OCI-LY3 (cell line): Measurements from ENCODE around the gene RAB31.

ENCODE experiments used
- H2AFZ ChIP-seq: fragments of 200-600, 300-600 bp; shearing (Covaris generic); 2 replicates; pipeline ENCODE4 v1.6.0; 2014; ENCODE audit warnings: antibody characterized with exemption, low read depth, low read length
- H3K27ac ChIP-seq: fragments of 200-600, 300-600 bp; sonication (generic); 2 replicates; pipeline ENCODE4 v1.5.1; 2014; ENCODE audit warnings: mild to moderate bottlenecking, low read length, moderate library complexity, mixed read lengths
- H3K27me3 ChIP-seq: fragments of 200-600, 300-600 bp; sonication (generic); 2 replicates; pipeline ENCODE4 v1.6.1; 2014; ENCODE audit warnings: low read depth, low read length, mixed read lengths
- H3K36me3 ChIP-seq: fragments of 200-600, 300-600 bp; sonication (generic); replicated peaks from 2 replicates; pipeline ENCODE3; 2014; ENCODE audit warnings: low read depth, low read length, mixed read lengths
- H3K4me1 ChIP-seq: fragments of 300-600, 200-600 bp; sonication (generic); 2 replicates; pipeline ENCODE4 v1.6.1; 2014; ENCODE audit warnings: low read length, mixed read lengths
- H3K4me2 ChIP-seq: fragments of 200-600, 300-600 bp; sonication (generic); 2 replicates; pipeline ENCODE4 v1.6.1; 2014; ENCODE audit warnings: low read length, mixed read lengths
- H3K4me3 ChIP-seq: fragments of 300-600, 200-600 bp; sonication (generic); 2 replicates; pipeline ENCODE4 v1.5.1; 2014; ENCODE audit warnings: antibody characterized with exemption, mild to moderate bottlenecking, low read length, moderate library complexity
- H3K79me2 ChIP-seq: fragments of 300-600, 200-600 bp; shearing (Covaris generic); 2 replicates; pipeline ENCODE4 v1.6.1; 2014; ENCODE audit warnings: mild to moderate bottlenecking, low read length, mixed read lengths
- H3K9ac ChIP-seq: fragments of 300-600, 200-600 bp; shearing (Covaris generic); 2 replicates; pipeline ENCODE4 v1.6.0; 2014; ENCODE audit warnings: mild to moderate bottlenecking, low read length, moderate library complexity
- H3K9me3 ChIP-seq: fragments of 200-600, 300-600 bp; shearing (Covaris generic); 2 replicates; pipeline ENCODE4 v1.6.1; 2014; ENCODE audit warnings: low read length, mixed read lengths; ENCODE audit not compliant: insufficient read depth
- H4K20me1 ChIP-seq: fragments of 200-600, 300-600 bp; sonication (generic); 2 replicates; pipeline ENCODE4 v1.6.1; 2016; ENCODE audit warnings: low read length, mixed read lengths; ENCODE audit not compliant: insufficient read depth
- CTCF ChIP-seq: fragments of 200-600, 300-600 bp; sonication (generic); IDR thresholded peaks from 2 replicates; pipeline ENCODE4 v1.5.1; 2014; ENCODE audit warnings: antibody characterized with exemption, low read length, low read depth
- EZH2phosphoT487 ChIP-seq: fragments of 200-600 bp; shearing (Covaris generic); IDR thresholded peaks from 2 replicates; pipeline ENCODE4 v1.6.1; 2018; ENCODE audit warnings: antibody characterized with exemption, mixed run types, low read depth

RAB31 gene

GRCh38 chr18:9858642-9859041 lies 150.5 kb downstream of the RAB31 start:
- Histone ChIP-seq H2AFZ (no peak overlapping the region), H3K4me2 (no peak overlapping the region), H3K9ac (no peak overlapping the region), H3K4me3 (no peak overlapping the region), H3K27me3 (0 out of 2 replicates have a peak, but pooled peaks cover 4% of the 10 kb centered on the region), H3K79me2 (no peaks in the 10 kb centered on the region), H3K4me1 (no peaks in the 10 kb centered on the region), H3K36me3 (no peaks in the 10 kb centered on the region), H3K9me3 (no peaks in the 10 kb centered on the region), H3K27ac (no peak overlapping the region), H4K20me1 (no peaks in the 10 kb centered on the region)
- TF ChIP-seq EZH2phosphoT487, result no peak
- TF ChIP-seq CTCF, result no peak

GRCh38 chr18:9859232-9859631 lies 151.1 kb downstream of the RAB31 start:
- no peaks in the 10 kb centered on the region for H3K9me3 ChIP-seq
- no peak overlapping the region for H3K4me2 ChIP-seq
- H2AFZ ChIP-seq, result no peak overlapping the region
- H4K20me1 ChIP-seq, result no peaks in the 10 kb centered on the region
- no peak overlapping the region for H3K27ac ChIP-seq
- no peak for TF ChIP-seq CTCF
- H3K4me3 ChIP-seq, result no peak overlapping the region
- no peaks in the 10 kb centered on the region for H3K4me1 ChIP-seq
- H3K79me2 ChIP-seq, result no peaks in the 10 kb centered on the region
- 0 out of 2 replicates have a peak, but pooled peaks cover 4% of the 10 kb centered on the region for H3K27me3 ChIP-seq
- H3K9ac ChIP-seq, result no peak overlapping the region
- no peaks in the 10 kb centered on the region for H3K36me3 ChIP-seq

GRCh38 chr18:9860682-9861081 lies 152.6 kb downstream of the RAB31 start:
- H3K36me3 ChIP-seq, result no peaks in the 10 kb centered on the region
- H2AFZ ChIP-seq, result no peak overlapping the region
- H3K9me3 ChIP-seq, result no peaks in the 10 kb centered on the region
- H3K79me2 ChIP-seq, result no peaks in the 10 kb centered on the region
- H3K27me3 ChIP-seq, result no peaks in the 10 kb centered on the region
- no peak overlapping the region for H3K4me2 ChIP-seq
- no peak overlapping the region for H3K4me3 ChIP-seq
- H4K20me1 ChIP-seq, result no peaks in the 10 kb centered on the region
- TF ChIP-seq EZH2phosphoT487 (no peak), CTCF (no peak)
- no peaks in the 10 kb centered on the region for H3K4me1 ChIP-seq
- H3K9ac ChIP-seq, result no peak overlapping the region
- no peak overlapping the region for H3K27ac ChIP-seq

- Histone ChIP-seq H3K4me3 (no peak overlapping the region), H3K4me2 (no peak overlapping the region), H3K4me1 (no peaks in the 10 kb centered on the region), H4K20me1 (no peaks in the 10 kb centered on the region), H3K36me3 (no peaks in the 10 kb centered on the region), H2AFZ (no peak overlapping the region), H3K9me3 (no peaks in the 10 kb centered on the region), H3K9ac (no peak overlapping the region), H3K27ac (no peak overlapping the region), H3K27me3 (no peaks in the 10 kb centered on the region), H3K79me2 (no peaks in the 10 kb centered on the region)
- TF ChIP-seq EZH2phosphoT487, result no peak
- TF ChIP-seq CTCF, result no peak
Observed at GRCh38 chr18:9861157-9861556, 153.1 kb downstream of the RAB31 start.
